Activated CD8-positive, alpha-beta T cell treated with anti-CD3 and anti-CD28 coated beads for 36 hours (primary cell): ENCODE measurements around the gene CCAR1. TPM values are rescaled to one million over a fixed set of nuclear protein-coding genes. Genes with fewer than 3 reads are reported as not detected.

Source experiments
- ATAC-seq: fragments of 200-7000 bp; cut with Tn5 transposase; one replicate; pipeline ENCODE4 v1.10.0; 2021; ENCODE audit warnings: mild to moderate bottlenecking, moderate library complexity
- CTCF ChIA-PET: fragments of 350-600 bp; sonication (Branson Sonifier 250); formaldehyde crosslinking; loops from one replicate; lab custom pipeline; 2021; ENCODE audit warnings: antibody characterized with exemption; lab: Charles Lee
- POLR2A ChIA-PET: fragments of 350-600 bp; sonication (Branson Sonifier 250); formaldehyde crosslinking; loops from one replicate; lab custom pipeline; 2021; ENCODE audit warnings: antibody characterized with exemption; lab: Charles Lee
- DNase-seq: peaks from one replicate; pipeline ENCODE4 v3.0.0-alpha.2; 2020
- H3K27ac Mint-ChIP-seq: one replicate; pipeline ENCODE4 v1.8.0; 2021; ENCODE audit warnings: mild to moderate bottlenecking, mixed read lengths
- H3K27me3 Mint-ChIP-seq: one replicate; pipeline ENCODE4 v1.8.0; 2021; ENCODE audit warnings: mixed read lengths
- H3K36me3 Mint-ChIP-seq: one replicate; pipeline ENCODE4 v1.8.0; 2021; ENCODE audit warnings: low read depth, mixed read lengths
- H3K4me1 Mint-ChIP-seq: one replicate; pipeline ENCODE4 v1.8.0; 2021; ENCODE audit warnings: low read depth, mixed read lengths
- H3K4me3 Mint-ChIP-seq: one replicate; pipeline ENCODE4 v1.8.0; 2021; ENCODE audit warnings: mild to moderate bottlenecking, moderate library complexity, mixed read lengths
- H3K9me3 Mint-ChIP-seq: one replicate; pipeline ENCODE4 v1.8.0; 2021; ENCODE audit warnings: mixed read lengths
- CTCF ChIP-seq: fragments of 200-600 bp; IDR thresholded peaks from one replicate; pipeline ENCODE4 v1.8.0; 2022; ENCODE audit warnings: antibody characterized with exemption, mild to moderate bottlenecking
- intact Hi-C: fragments of 100-400 bp; cut with micrococcal nuclease; formaldehyde crosslinking; loops from one replicate; pipeline ENCODE4 v1.10.0; 2022
- total RNA-seq, 2 experiments: library from RNA; stranded (reverse); gene quantifications; one replicate each; pipeline ENCODE4 v1.2.3, GENCODE V29; 2021

CCAR1 gene
- total RNA-seq, 2 experiments from 2014 or later: 86.3 to 101 TPM

- no peak for ATAC-seq
- POLR2A ChIA-PET: no interaction called here
- intact Hi-C loops: no loop called here
Measured at GRCh38 chr10:68742397-68742796, 21.4 kb downstream of the CCAR1 start.

GRCh38 chr10:68752711-68753350 is 31.8 kb downstream of the CCAR1 start:
- TF ChIP-seq CTCF: no peak
- H3K4me1 Mint-ChIP-seq: no peaks in the 10 kb centered on the region
- intact Hi-C loops: no loop called here
- ChIA-PET POLR2A (interaction anchor here (0.6 kb wide), 1 partner anchor 12 kb away, joined by 5 read pairs; no protein-coding TSS in a partner anchor), CTCF (interaction anchor here (1.1 to 1.8 kb wide), 2 partner anchors 10 to 202 kb away, joined by 4 read pairs; no protein-coding TSS in a partner anchor)
- no peak overlapping the region for H3K4me3 Mint-ChIP-seq
- no peaks in the 10 kb centered on the region for H3K27me3 Mint-ChIP-seq
- no peaks in the 10 kb centered on the region for H3K9me3 Mint-ChIP-seq
- no peak overlapping the region for H3K27ac Mint-ChIP-seq
- peaks cover 34% of the 10 kb centered on the region for H3K36me3 Mint-ChIP-seq
- no peak for DNase-seq
- no peak for ATAC-seq

More at GRCh38 chr10:68742397-68742796, 21.4 kb downstream of the CCAR1 start:
- no peak for TF ChIP-seq CTCF
- H3K4me1 Mint-ChIP-seq: peaks cover 3% of the 10 kb centered on the region
- DNase-seq: no peak
- peaks cover 30% of the 10 kb centered on the region for H3K36me3 Mint-ChIP-seq
- no peak overlapping the region for H3K4me3 Mint-ChIP-seq
- no peaks in the 10 kb centered on the region for H3K27me3 Mint-ChIP-seq
- no peak overlapping the region for H3K27ac Mint-ChIP-seq
- H3K9me3 Mint-ChIP-seq: no peaks in the 10 kb centered on the region
- CTCF ChIA-PET: no interaction called here

GRCh38 chr10:68756246-68756645 is 35.2 kb downstream of the CCAR1 start:
- Mint-ChIP-seq H3K36me3 (peaks cover 30% of the 10 kb centered on the region), H3K4me1 (no peaks in the 10 kb centered on the region), H3K27me3 (no peaks in the 10 kb centered on the region), H3K9me3 (no peaks in the 10 kb centered on the region), H3K4me3 (no peak overlapping the region), H3K27ac (no peak overlapping the region)
- DNase-seq (no peak), ATAC-seq (no peak)
- no peak for TF ChIP-seq CTCF
- ChIA-PET POLR2A (no interaction called here), CTCF (interaction anchor here (1.1 kb wide), 1 partner anchor 205 kb away, joined by 3 read pairs; no protein-coding TSS in a partner anchor)
- intact Hi-C loops: no loop called here

- Mint-ChIP-seq H3K9me3 (no peaks in the 10 kb centered on the region), H3K4me1 (no peaks in the 10 kb centered on the region), H3K4me3 (no peak overlapping the region), H3K27me3 (no peaks in the 10 kb centered on the region), H3K27ac (no peak overlapping the region), H3K36me3 (peaks cover 27% of the 10 kb centered on the region)
- CTCF ChIA-PET: no interaction called here
- ATAC-seq (no peak), DNase-seq (no peak)
- intact Hi-C loops: no loop called here
- POLR2A ChIA-PET: no interaction called here
- no peak for TF ChIP-seq CTCF
Measured at GRCh38 chr10:68756766-68757165, 35.7 kb downstream of the CCAR1 start.

- intact Hi-C loops: no loop called here
- no peak for ATAC-seq
- TF ChIP-seq CTCF: no peak
- Mint-ChIP-seq H3K4me3 (no peak overlapping the region), H3K36me3 (peaks cover 32% of the 10 kb centered on the region), H3K4me1 (no peaks in the 10 kb centered on the region), H3K9me3 (no peaks in the 10 kb centered on the region), H3K27ac (no peak overlapping the region), H3K27me3 (no peaks in the 10 kb centered on the region)
- no peak for DNase-seq
- ChIA-PET CTCF (no interaction called here), POLR2A (no interaction called here)
Measured at GRCh38 chr10:68759223-68759863, 38.3 kb downstream of the CCAR1 start.
